Measurements from ENCODE around the gene DEFB129. TPM values are rescaled to one million over a fixed set of nuclear protein-coding genes. Genes with fewer than 3 reads are reported as not detected.
A peak's percentile ranks its signal among the peaks of the same experiment; 100 is the strongest.
"Not testable (repeated sequence)": the region's sequence is repeated elsewhere in the genome, so short reads cannot be mapped to it uniquely, and the experiment has no call there.

DEFB129 gene
- total and polyA plus RNA-seq, 10 donors, result not detected

GRCh38 chr20:219290-220115 lies 7.6 kb upstream of the DEFB129 start:
- no peak for DNase-seq
- Histone ChIP-seq H3K27ac (no peak overlapping the region), H3K4me3 (no peak overlapping the region), H3K9me3 (no peaks in the 10 kb centered on the region), H3K27me3 (replicated peaks in 1 of 7) (peaks cover 0 to 45% (median 6%) of the 10 kb centered on the region in 7 donors), H3K36me3 (no peaks in the 10 kb centered on the region), H3K4me1 (no peaks in the 10 kb centered on the region)
- intact Hi-C loops (cut with DNase I; ENCODE audit: low total_unique reads), result no loop called here
- 0 to 8% (median 3%) methylated on average over 1 of the region's 1 CpG for WGBS, 5 donors
- TF ChIP-seq CTCF (IDR thresholded peaks at IDR 0.05 in 8 of 11, conservative IDR thresholded peaks at IDR 0.05 in 3 of 11), result peak in 1 of 11 experiments; percentile 16
- TF ChIP-seq POLR2A (IDR thresholded peaks at IDR 0.05), result no peak

GRCh38 chr20:221258-221830 lies 5.7 kb upstream of the DEFB129 start:
- H3K4me1 ChIP-seq, result no peaks in the 10 kb centered on the region
- H3K4me3 ChIP-seq, result no peak overlapping the region
- TF ChIP-seq CTCF (IDR thresholded peaks at IDR 0.05 in 8 of 11, conservative IDR thresholded peaks at IDR 0.05 in 3 of 11) (no peak), POLR2AphosphoS5 (IDR thresholded peaks at IDR 0.05) (no peak), POLR2A (IDR thresholded peaks at IDR 0.05) (no peak)
- H3K36me3 ChIP-seq, result no peaks in the 10 kb centered on the region
- intact Hi-C loops (cut with DNase I; ENCODE audit: low total_unique reads), result no loop called here
- 19 to 47% (median 40%) methylated on average over 1 of the region's 1 CpG for WGBS, 5 donors
- H3K9me3 ChIP-seq, result peaks cover 0 to 4% (median 0%) of the 10 kb centered on the region in 8 donors
- peaks cover 0 to 45% (median 6%) of the 10 kb centered on the region in 7 donors for H3K27me3 ChIP-seq (replicated peaks in 1 of 7)
- DNase-seq, result no peak
- H3K27ac ChIP-seq, result no peak overlapping the region

GRCh38 chr20:225879-226278 lies 1.2 kb upstream of the DEFB129 start:
- intact Hi-C loops (cut with DNase I; ENCODE audit: low total_unique reads); H3K9me3 ChIP-seq; DNase-seq; H3K4me1 ChIP-seq; H3K27ac ChIP-seq; H3K36me3 ChIP-seq; H3K27me3 ChIP-seq (replicated peaks in 1 of 7); H3K4me3 ChIP-seq: not testable (repeated sequence)
- WGBS, 5 donors, result 84 to 94% (median 90%) methylated on average over 3 of the region's 3 CpGs

GRCh38 chr20:227439-228105 lies 514 bp downstream of the DEFB129 start:
- peaks cover 0 to 4% (median 0%) of the 10 kb centered on the region in 8 donors for H3K9me3 ChIP-seq
- H3K4me1 ChIP-seq, result peaks cover 0 to 7% (median 2%) of the 10 kb centered on the region in 6 donors
- H3K27me3 ChIP-seq (replicated peaks in 1 of 7), result peaks cover 0 to 5% (median 0%) of the 10 kb centered on the region in 7 donors
- no peaks in the 10 kb centered on the region for H3K36me3 ChIP-seq
- WGBS, 5 donors, result 44 to 58% (median 53%) methylated on average over 3 of the region's 3 CpGs
- no peak for DNase-seq
- no peak overlapping the region for H3K4me3 ChIP-seq
- intact Hi-C loops (cut with DNase I; ENCODE audit: low total_unique reads), result no loop called here
- peak overlapping the region in 5 of 8 donors; percentile 23 to 64 (median 44) for H3K27ac ChIP-seq
- no peak for TF ChIP-seq CTCF (IDR thresholded peaks at IDR 0.05 in 8 of 11, conservative IDR thresholded peaks at IDR 0.05 in 3 of 11)
- TF ChIP-seq POLR2A (IDR thresholded peaks at IDR 0.05), result no peak
- TF ChIP-seq POLR2AphosphoS5 (IDR thresholded peaks at IDR 0.05), result no peak

Data from spleen (tissue), 11 donors.